ENCODE results near the gene SRPK3.

The SRPK3 gene

GRCh38 chrX:153780678-153781427 lies at the start of gene SRPK3:
TSS of gene SRPK3 (plus strand) at chrX:153781041. CDS start at chrX:153781087, 46 bp downstream.
- peaks cover 0 to 24% (median 14%) of the 10 kb centered on the region in 4 donors for H3K4me1 ChIP-seq
- H3K27ac ChIP-seq: peak within 1 kb of the TSS; percentile 78 to 81
- no peak for TF ChIP-seq CTCF (IDR thresholded peaks at IDR 0.05)
- H3K36me3 ChIP-seq: peaks cover 0 to 20% (median 13%) of the 10 kb centered on the region in 3 donors
- intact Hi-C loops (cut with DNase I; ENCODE audit: low total_unique reads): no loop called here
- DNase-seq: peak in 1 of 2 donors; percentile 71
- H3K9me3 ChIP-seq: no peaks in the 10 kb centered on the region
- no peaks in the 10 kb centered on the region for H3K27me3 ChIP-seq
- H3K4me3 ChIP-seq: peak within 1 kb of the TSS; percentile 36 to 43

- no peak for TF ChIP-seq CTCF (IDR thresholded peaks at IDR 0.05)
- no peak overlapping the region for H3K27ac ChIP-seq
- peaks cover 0 to 24% (median 20%) of the 10 kb centered on the region in 4 donors for H3K4me1 ChIP-seq
- intact Hi-C loops (cut with DNase I; ENCODE audit: low total_unique reads): no loop called here
- H3K4me3 ChIP-seq: no peak overlapping the region
- peaks cover 0 to 6% (median 5%) of the 10 kb centered on the region in 3 donors for H3K9me3 ChIP-seq
- H3K27me3 ChIP-seq: no peaks in the 10 kb centered on the region
- H3K36me3 ChIP-seq: peaks cover 0 to 14% (median 3%) of the 10 kb centered on the region in 3 donors
- DNase-seq: no peak
Measured at GRCh38 chrX:153731117-153731844, 49.6 kb upstream of the SRPK3 start.

- intact Hi-C loops (cut with DNase I; ENCODE audit: low total_unique reads): no loop called here
Measured at GRCh38 chrX:153731845-153732215, 49.0 kb upstream of the SRPK3 start.

GRCh38 chrX:153732401-153732800 lies 48.4 kb upstream of the SRPK3 start:
- Histone ChIP-seq H3K27me3 (no peaks in the 10 kb centered on the region), H3K4me1 (peaks cover 0 to 13% (median 11%) of the 10 kb centered on the region in 4 donors), H3K9me3 (peaks cover 0 to 6% (median 5%) of the 10 kb centered on the region in 3 donors), H3K27ac (no peak overlapping the region), H3K36me3 (peaks cover 0 to 22% (median 14%) of the 10 kb centered on the region in 3 donors), H3K4me3 (no peak overlapping the region)
- intact Hi-C loops (cut with DNase I; ENCODE audit: low total_unique reads): no loop called here
- DNase-seq: no peak
- no peak for TF ChIP-seq CTCF (IDR thresholded peaks at IDR 0.05)

More at GRCh38 chrX:153731845-153732215, 49.0 kb upstream of the SRPK3 start:
- peaks cover 0 to 18% (median 15%) of the 10 kb centered on the region in 4 donors for H3K4me1 ChIP-seq
- peaks cover 0 to 19% (median 8%) of the 10 kb centered on the region in 3 donors for H3K36me3 ChIP-seq
- peaks cover 0 to 6% (median 5%) of the 10 kb centered on the region in 3 donors for H3K9me3 ChIP-seq
- no peaks in the 10 kb centered on the region for H3K27me3 ChIP-seq
- H3K4me3 ChIP-seq: no peak overlapping the region
- no peak for DNase-seq
- H3K27ac ChIP-seq: no peak overlapping the region
- TF ChIP-seq CTCF (IDR thresholded peaks at IDR 0.05): no peak

- H3K36me3 ChIP-seq: peaks cover 0 to 22% (median 14%) of the 10 kb centered on the region in 3 donors
- no peak overlapping the region for H3K27ac ChIP-seq
- intact Hi-C loops (cut with DNase I; ENCODE audit: low total_unique reads): no loop called here
- no peaks in the 10 kb centered on the region for H3K4me1 ChIP-seq
- no peak for TF ChIP-seq CTCF (IDR thresholded peaks at IDR 0.05)
- no peak overlapping the region for H3K4me3 ChIP-seq
- peaks cover 0 to 6% (median 5%) of the 10 kb centered on the region in 3 donors for H3K9me3 ChIP-seq
- no peaks in the 10 kb centered on the region for H3K27me3 ChIP-seq
- no peak for DNase-seq
Measured at GRCh38 chrX:153733651-153734240, 47.1 kb upstream of the SRPK3 start.

Data from tibial artery (tissue), 4 donors.